HepG2 (cell line): Measurements from ENCODE around the gene SPP1. TPM values are rescaled to one million over a fixed set of nuclear protein-coding genes. Genes with fewer than 3 reads are reported as not detected.

ENCODE experiments used
- ATAC-seq: fragments of 200-7000 bp; cut with Tn5 transposase; 3 replicates; pipeline ENCODE4 v1.9.1; 2020; ENCODE audit warnings: mild to moderate bottlenecking, moderate library complexity
- BruUV-seq: library from RNA; stranded (reverse); fragments of 400-500 nt; replicated peaks from 2 replicates; lab custom pipeline; 2021; lab: Mats Ljungman, UMichigan
- CTCF ChIA-PET: fragments of 300-600 bp; formaldehyde crosslinking; extraction: SDS; loops from one replicate; lab custom pipeline; 2021; ENCODE audit warnings: low total read pairs, inconsistent platforms, low intra/inter-chr PET ratio; lab: Yijun Ruan, JAX
- POLR2A ChIA-PET: fragments of 350-600 bp; sonication (Branson Sonifier 250); formaldehyde crosslinking; loops from one replicate; lab custom pipeline; 2020; ENCODE audit warnings: antibody characterized with exemption, inconsistent platforms; lab: Yijun Ruan, JAX
- DNase-seq: peaks from one replicate; pipeline ENCODE4 v3.0.0-alpha.2; 2015; ENCODE audit warnings: low spot score
- FAIRE-seq: peaks from 3 replicates; lab custom pipeline; 2011; peaks lifted over from hg19 to GRCh38; lab: Jason Lieb, UNC
- H2AFZ ChIP-seq: one replicate; pipeline ENCODE4 v1.6.1; 2011; ENCODE audit warnings: low read length, inconsistent platforms
- H3K27ac ChIP-seq: fragments of 300-600 bp; 3 replicates; pipeline ENCODE4 v1.8.0; 2011; ENCODE audit warnings: mixed run types, mild to moderate bottlenecking, mixed read lengths, low read length, inconsistent platforms; ENCODE audit not compliant: insufficient read depth; ENCODE audit errors: extremely low read length
- H3K27me3 ChIP-seq, 2 experiments: fragments of 200-600 bp in 1 of 2; 2 replicates in 1 of 2; 3 replicates in 1 of 2; pipeline versions ENCODE4 v1.6.0 to v1.8.0; 2011; ENCODE audit warnings: low read length in 2 of 2, mild to moderate bottlenecking in 2 of 2, moderate library complexity in 2 of 2, inconsistent platforms in 1 of 2; ENCODE audit not compliant: insufficient read depth in 2 of 2, control insufficient read depth in 1 of 2
- H3K36me3 ChIP-seq, 2 experiments: fragments of 200-600 bp in 1 of 2; replicated peaks in 1 of 2; 2 replicates in 1 of 2; 3 replicates in 1 of 2; pipeline versions ENCODE4 v1.5.1 to v1.8.0; 2011; ENCODE audit warnings: low read length in 2 of 2, inconsistent platforms in 1 of 2; ENCODE audit not compliant: insufficient read depth in 2 of 2, control insufficient read depth in 1 of 2
- H3K4me1 ChIP-seq: 2 replicates; pipeline ENCODE4 v1.5.1; 2012; ENCODE audit warnings: low read length, inconsistent platforms; ENCODE audit not compliant: insufficient read depth
- H3K4me2 ChIP-seq: 2 replicates; pipeline ENCODE4 v1.6.0; 2011; ENCODE audit warnings: low read depth, low read length, inconsistent platforms
- H3K4me3 ChIP-seq, 3 experiments: fragments of 200-600 bp in 1 of 3; sonication (generic), shearing (Covaris generic) in 1 of 3; replicated peaks in 1 of 3; 2 replicates each; pipeline ENCODE4 v1.5.1; 2011 to 2016; ENCODE audit warnings: low read length in 3 of 3, inconsistent platforms in 2 of 3, low read depth in 2 of 3, mild to moderate bottlenecking in 2 of 3, control low read depth in 1 of 3, mixed read lengths in 1 of 3; ENCODE audit not compliant: insufficient read depth in 1 of 3
- H3K79me2 ChIP-seq: one replicate; pipeline ENCODE4 v1.6.1; 2011; ENCODE audit warnings: low read length, inconsistent platforms; ENCODE audit not compliant: insufficient read depth
- H3K9ac ChIP-seq: 2 replicates; pipeline ENCODE4 v1.6.0; 2011; ENCODE audit warnings: mild to moderate bottlenecking, low read depth, low read length, inconsistent platforms; ENCODE audit not compliant: insufficient read depth
- H3K9me3 ChIP-seq: 2 replicates; pipeline ENCODE4 v1.5.1; 2012; ENCODE audit warnings: mild to moderate bottlenecking, low read length
- H4K20me1 ChIP-seq: 2 replicates; pipeline ENCODE4 v1.6.0; 2011; ENCODE audit warnings: inconsistent platforms, mild to moderate bottlenecking, low read length, moderate library complexity; ENCODE audit not compliant: insufficient read depth
- CEBPZ ChIP-seq: IDR thresholded peaks from 2 replicates; pipeline ENCODE4 v1.6.1; 2012; ENCODE audit warnings: low read length, improper control_type of control experiment
- FIP1L1 ChIP-seq: fragments of 200-400 bp; formaldehyde crosslinking; IDR thresholded peaks from 2 replicates; pipeline ENCODE4 v1.6.1; 2018; ENCODE audit warnings: low read depth, mild to moderate bottlenecking, low read length, moderate library complexity, borderline replicate concordance; ENCODE audit not compliant: insufficient read depth
- KAT7 ChIP-seq: IDR thresholded peaks from 2 replicates; pipeline ENCODE4 v1.6.1; 2018; ENCODE audit warnings: borderline replicate concordance, missing compliant biosample characterization
- MED13 ChIP-seq: sonication (generic); formaldehyde crosslinking; IDR thresholded peaks from 2 replicates; pipeline ENCODE4 v1.5.0; 2020; ENCODE audit warnings: missing genetic modification reagents
- MIER3 ChIP-seq: IDR thresholded peaks from 2 replicates; pipeline ENCODE4 v1.6.1; 2016; ENCODE audit warnings: missing compliant biosample characterization, borderline replicate concordance
- SMAD3 ChIP-seq: sonication (generic); formaldehyde crosslinking; IDR thresholded peaks from 2 replicates; pipeline ENCODE4 v1.4.0; 2020; ENCODE audit warnings: missing genetic modification reagents
- SNRNP70 ChIP-seq: fragments of 200-400 bp; formaldehyde crosslinking; IDR thresholded peaks from 2 replicates; pipeline ENCODE4 v1.6.1; 2017; ENCODE audit warnings: mild to moderate bottlenecking, low read depth, low read length, moderate library complexity
- SPEN ChIP-seq: sonication (generic); formaldehyde crosslinking; IDR thresholded peaks from 2 replicates; pipeline ENCODE4 v1.5.1; 2020; ENCODE audit warnings: low read depth, mild to moderate bottlenecking, missing genetic modification reagents
- ZFP62 ChIP-seq: sonication (generic); formaldehyde crosslinking; IDR thresholded peaks from 2 replicates; pipeline ENCODE4 v1.4.0; 2020; ENCODE audit warnings: missing genetic modification reagents
- ZNF678 ChIP-seq: sonication (generic); formaldehyde crosslinking; IDR thresholded peaks from 2 replicates; pipeline ENCODE4 v1.4.0; 2020; ENCODE audit warnings: mild to moderate bottlenecking, missing genetic modification reagents
- ZNF749 ChIP-seq: sonication (generic); formaldehyde crosslinking; IDR thresholded peaks from 2 replicates; pipeline ENCODE4 v1.8.0; 2022; ENCODE audit warnings: mild to moderate bottlenecking, missing genetic modification reagents, moderate library complexity, borderline replicate concordance
- WGBS: methylation state at CpG from one replicate; pipeline ENCODE4 v1.1.6; 2017; ENCODE audit warnings: low lambda C conversion rate; 5-methylcytosine and 5-hydroxymethylcytosine counted together
- in situ Hi-C: cut with HindIII; loops from 2 replicates; pipeline ENCODE4 v1.10.0; 2017; ENCODE audit warnings: low pct_unique_long_range_greater_than_20kb; ENCODE audit not compliant: extremely low pct_ligation_motif_present
- intact Hi-C: fragments of 100-400 bp; cut with micrococcal nuclease; formaldehyde crosslinking; loops from one replicate; pipeline ENCODE4 v1.10.0; 2022; ENCODE audit not compliant: unreplicated experiment
- polyA plus RNA-seq, 8 experiments: library from polyadenylated mRNA; depleted of rRNA in 3 of 8; stranded (reverse) in 7 of 8; unstranded in 1 of 8; fragments of >200 nt; fragmentation: Illumina TruSeq in 4 of 8; extraction: Trizol in 4 of 8; gene quantifications; 2 replicates each; pipeline versions ENCODE4 v1.2.1 to v1.2.3, GENCODE V29; 2011 to 2016; ENCODE audit warnings: low read depth in 4 of 8, missing spikeins in 1 of 8, mixed read lengths in 1 of 8; ENCODE audit not compliant: insufficient read depth in 1 of 8
- total RNA-seq, 5 experiments: library from RNA; depleted of rRNA; stranded (reverse); fragments of >200 nt; fragmentation: Illumina TruSeq; extraction: Trizol; gene quantifications; 2 replicates each; pipeline ENCODE4 v1.2.3, GENCODE V29; 2016; ENCODE audit warnings: low read depth in 1 of 5
- TF ChIP-seq, protein P1 (sequence below): sonication (generic); formaldehyde crosslinking; IDR thresholded peaks from 2 replicates; pipeline ENCODE4 v1.5.0; 2020; ENCODE audit warnings: missing genetic modification reagents, mild to moderate bottlenecking, borderline replicate concordance

SPP1 gene
- total and polyA plus RNA-seq, 2 of the 13 experiments (the other 11 are each of a cell fraction or from before 2014, with no cell fraction given): 682 to 788 TPM

GRCh38 chr4:87932718-87933141 lies 42.8 kb upstream of the SPP1 start:
- BruUV-seq: no TSS peak
- WGBS: 85% methylated on average over 5 of the region's 5 CpGs

GRCh38 chr4:87933337-87933736 lies 42.2 kb upstream of the SPP1 start:
- Histone ChIP-seq H3K9ac (no peak overlapping the region), H3K4me3 (no peak overlapping the region), H3K9me3 (peaks cover 5% of the 10 kb centered on the region), H2AFZ (no peak overlapping the region), H3K4me2 (no peak overlapping the region), H3K79me2 (no peaks in the 10 kb centered on the region), H3K4me1 (peaks cover 7% of the 10 kb centered on the region; the same call in 1 of the 2 replicates), H3K27me3 (no peaks in the 10 kb centered on the region), H3K36me3 (no peaks in the 10 kb centered on the region), H4K20me1 (no peaks in the 10 kb centered on the region), H3K27ac (no peak overlapping the region)
- FAIRE-seq: no peak
- BruUV-seq: no TSS peak
- ChIA-PET POLR2A (no interaction called here), CTCF (no interaction called here)
- ATAC-seq: no peak
- no peak for DNase-seq
- intact Hi-C loops: no loop called here
- WGBS: 86% methylated on average over 1 of the region's 1 CpG
- no peak for TF ChIP-seq CEBPZ
- TF ChIP-seq MIER3: no peak
- no peak for TF ChIP-seq KAT7 (CRISPR knock-in tag)
- TF ChIP-seq, protein P1, sequence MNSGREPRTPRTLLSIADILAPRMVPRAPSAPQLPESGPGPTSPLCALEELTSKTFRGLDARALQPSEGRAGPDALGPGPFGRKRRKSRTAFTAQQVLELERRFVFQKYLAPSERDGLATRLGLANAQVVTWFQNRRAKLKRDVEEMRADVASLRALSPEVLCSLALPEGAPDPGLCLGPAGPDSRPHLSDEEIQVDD (CRISPR knock-in tag): no peak
- TF ChIP-seq SPEN: no peak
- in situ Hi-C loops: no loop called here

More at GRCh38 chr4:87932718-87933141, 42.8 kb upstream of the SPP1 start:
- ATAC-seq: no peak
- peaks cover 7% of the 10 kb centered on the region; the same call in 1 of the 2 replicates for H3K4me1 ChIP-seq
- no peak for FAIRE-seq
- TF ChIP-seq ZFP62 (CRISPR knock-in tag) (no peak), ZNF749 (CRISPR knock-in tag) (no peak), ZNF678 (CRISPR knock-in tag) (no peak), SMAD3 (no peak), FIP1L1 (no peak), MED13 (CRISPR knock-in tag) (no peak), SNRNP70 (no peak)
- in situ Hi-C loops (no loop called here), intact Hi-C loops (no loop called here)
- H3K9me3 ChIP-seq: peaks cover 5% of the 10 kb centered on the region
- H3K79me2 ChIP-seq: no peaks in the 10 kb centered on the region
- no peaks in the 10 kb centered on the region for H3K27me3 ChIP-seq
- no peak overlapping the region for H3K4me2 ChIP-seq
- no peak overlapping the region for H3K27ac ChIP-seq
- no peaks in the 10 kb centered on the region for H3K36me3 ChIP-seq
- no peak overlapping the region for H2AFZ ChIP-seq
- POLR2A ChIA-PET: no interaction called here
- H4K20me1 ChIP-seq: no peaks in the 10 kb centered on the region
- no peak overlapping the region for H3K4me3 ChIP-seq
- DNase-seq: no peak
- H3K9ac ChIP-seq: no peak overlapping the region
- CTCF ChIA-PET: no interaction called here
